Endodermal cell (in vitro differentiated cells): ENCODE results near the gene RAPGEF1. TPM values are rescaled to one million over a fixed set of nuclear protein-coding genes. Genes with fewer than 3 reads are reported as not detected.

Source experiments
- DNase-seq: peaks from one replicate; pipeline ENCODE4 v3.0.0-alpha.2; 2017
- H3K27ac ChIP-seq: 2 replicates; pipeline ENCODE4 v1.5.1; 2013; ENCODE audit warnings: mild to moderate bottlenecking, low read depth, low read length, moderate library complexity
- H3K27me3 ChIP-seq: 2 replicates; pipeline ENCODE4 v1.6.1; 2013; ENCODE audit warnings: mild to moderate bottlenecking, low read length, moderate library complexity; ENCODE audit not compliant: insufficient read depth, control insufficient read depth, poor library complexity, severe bottlenecking
- H3K36me3 ChIP-seq: 2 replicates; pipeline ENCODE4 v1.7.0; 2013; ENCODE audit warnings: mild to moderate bottlenecking, low read length, moderate library complexity; ENCODE audit not compliant: control insufficient read depth, insufficient read depth
- H3K4me1 ChIP-seq: one replicate; pipeline ENCODE4 v1.7.0; 2013; ENCODE audit warnings: low read length; ENCODE audit not compliant: control insufficient read depth, insufficient read depth
- H3K4me3 ChIP-seq: 2 replicates; pipeline ENCODE4 v1.5.1; 2013; ENCODE audit warnings: mild to moderate bottlenecking, low read length, moderate library complexity
- H3K9ac ChIP-seq: 2 replicates; pipeline ENCODE4 v1.6.1; 2013; ENCODE audit warnings: mild to moderate bottlenecking, low read length, moderate library complexity; ENCODE audit not compliant: poor library complexity, severe bottlenecking; ENCODE audit errors: extremely low read depth
- H3K9me3 ChIP-seq: 2 replicates; pipeline ENCODE4 v1.6.1; 2013; ENCODE audit warnings: mild to moderate bottlenecking, low read length, moderate library complexity; ENCODE audit not compliant: control insufficient read depth
- H3K27ac Mint-ChIP-seq: 2 replicates; pipeline ENCODE4 v1.8.0; 2020; ENCODE audit warnings: mixed read lengths
- H3K27me3 Mint-ChIP-seq: 2 replicates; pipeline ENCODE4 v1.8.0; 2021; ENCODE audit warnings: mild to moderate bottlenecking, mixed read lengths; ENCODE audit not compliant: insufficient read depth
- H3K36me3 Mint-ChIP-seq: 2 replicates; pipeline ENCODE4 v1.8.0; 2020; ENCODE audit warnings: low read depth, mixed read lengths
- H3K4me1 Mint-ChIP-seq: 2 replicates; pipeline ENCODE4 v1.8.0; 2020; ENCODE audit warnings: mixed read lengths
- H3K4me3 Mint-ChIP-seq: 2 replicates; pipeline ENCODE4 v1.8.0; 2020; ENCODE audit warnings: mild to moderate bottlenecking, moderate library complexity, mixed read lengths
- H3K9me3 Mint-ChIP-seq: 2 replicates; pipeline ENCODE4 v1.8.0; 2020; ENCODE audit warnings: mild to moderate bottlenecking, mixed read lengths
- WGBS, 2 experiments: methylation state at CpG; one replicate each; pipeline versions ENCODE4 v1.1.5 to v1.1.7; 2013; ENCODE audit warnings: missing lambda C conversion rate in 2 of 2, mixed read lengths in 1 of 2; ENCODE audit not compliant: insufficient coverage in 1 of 2, insufficient read length in 1 of 2; 5-methylcytosine and 5-hydroxymethylcytosine counted together
- total RNA-seq, 2 donors: library from RNA; stranded (reverse); fragmentation: NEBNext Ultra II Directional in 1 of 2; extraction: Animal tissue kit (Norgen Biotek cat#: 25700) in 1 of 2; gene quantifications; 2 replicates in 1 of 2; 3 replicates in 1 of 2; pipeline ENCODE4 v1.2.1, GENCODE V29; 2021
- TF ChIP-seq, protein P1 (sequence below): fragments of 200-600 bp; sonication (generic); conservative IDR thresholded peaks from 2 replicates; pipeline ENCODE4 v1.5.0; 2021; ENCODE audit warnings: antibody characterized with exemption, mild to moderate bottlenecking

Gene RAPGEF1
- total RNA-seq, 2 donors from 2014 or later, result 63.4 to 85.5 TPM

DNA sequence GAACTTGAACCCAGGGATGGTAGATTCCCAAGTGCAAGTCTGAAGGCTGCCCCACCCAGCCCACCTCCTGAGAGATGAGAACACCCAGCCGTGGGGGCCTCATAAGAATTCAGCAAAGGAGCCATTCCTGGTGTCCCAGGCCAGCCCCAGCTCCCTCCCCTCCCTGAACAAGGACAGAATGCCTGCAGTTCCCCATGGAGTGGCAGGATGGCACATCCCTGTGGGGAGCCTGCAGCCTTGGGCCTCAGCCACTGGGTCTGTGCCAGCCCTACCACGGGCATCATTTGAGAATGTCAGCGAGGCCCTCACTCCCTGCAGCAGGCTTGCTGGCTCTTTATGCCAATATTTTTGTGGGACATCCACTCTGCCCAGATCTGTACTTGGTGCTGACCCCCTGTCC is 36.2 kb upstream of the RAPGEF1 start:
- H3K27ac ChIP-seq, result no peak overlapping the region
- H3K27ac Mint-ChIP-seq, result no peak overlapping the region
- 22 to 43% methylated on average over 3 of the region's 3 CpGs for WGBS, 2 experiments

DNA sequence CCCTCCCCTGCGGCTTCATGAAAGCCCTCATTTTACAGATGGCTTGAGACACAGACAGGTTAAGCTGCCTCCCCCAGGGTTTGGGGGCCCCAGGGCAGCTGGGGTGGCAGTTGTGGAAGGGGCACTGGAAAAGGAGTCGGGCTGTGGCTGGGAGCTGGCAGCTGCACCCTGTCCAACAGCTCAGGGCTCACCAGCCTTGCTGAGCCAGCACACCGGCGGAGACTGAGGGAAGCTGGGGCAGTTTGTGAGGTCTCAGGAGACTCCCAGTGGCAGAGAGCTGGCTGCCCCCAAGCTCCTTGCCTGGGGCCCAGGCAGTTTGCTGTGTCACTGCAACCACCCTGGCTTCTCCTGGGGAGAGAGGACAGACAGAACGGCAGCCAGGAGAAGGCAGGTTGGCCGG is 34.8 kb upstream of the RAPGEF1 start:
- H3K4me1 ChIP-seq, result no peaks in the 10 kb centered on the region
- H3K4me3 ChIP-seq, result no peak overlapping the region
- H3K27me3 Mint-ChIP-seq, result peaks cover 7% of the 10 kb centered on the region
- WGBS, 2 experiments, result 87% methylated on average over 6 of the region's 6 CpGs; no CpG with 5 or more reads in 1 of the 2 experiments
- no peak overlapping the region for H3K9ac ChIP-seq
- no peaks in the 10 kb centered on the region for H3K4me1 Mint-ChIP-seq
- no peak for DNase-seq
- H3K4me3 Mint-ChIP-seq, result no peak overlapping the region
- H3K36me3 ChIP-seq, result no peaks in the 10 kb centered on the region
- H3K9me3 ChIP-seq, result no peaks in the 10 kb centered on the region
- TF ChIP-seq, protein P1, sequence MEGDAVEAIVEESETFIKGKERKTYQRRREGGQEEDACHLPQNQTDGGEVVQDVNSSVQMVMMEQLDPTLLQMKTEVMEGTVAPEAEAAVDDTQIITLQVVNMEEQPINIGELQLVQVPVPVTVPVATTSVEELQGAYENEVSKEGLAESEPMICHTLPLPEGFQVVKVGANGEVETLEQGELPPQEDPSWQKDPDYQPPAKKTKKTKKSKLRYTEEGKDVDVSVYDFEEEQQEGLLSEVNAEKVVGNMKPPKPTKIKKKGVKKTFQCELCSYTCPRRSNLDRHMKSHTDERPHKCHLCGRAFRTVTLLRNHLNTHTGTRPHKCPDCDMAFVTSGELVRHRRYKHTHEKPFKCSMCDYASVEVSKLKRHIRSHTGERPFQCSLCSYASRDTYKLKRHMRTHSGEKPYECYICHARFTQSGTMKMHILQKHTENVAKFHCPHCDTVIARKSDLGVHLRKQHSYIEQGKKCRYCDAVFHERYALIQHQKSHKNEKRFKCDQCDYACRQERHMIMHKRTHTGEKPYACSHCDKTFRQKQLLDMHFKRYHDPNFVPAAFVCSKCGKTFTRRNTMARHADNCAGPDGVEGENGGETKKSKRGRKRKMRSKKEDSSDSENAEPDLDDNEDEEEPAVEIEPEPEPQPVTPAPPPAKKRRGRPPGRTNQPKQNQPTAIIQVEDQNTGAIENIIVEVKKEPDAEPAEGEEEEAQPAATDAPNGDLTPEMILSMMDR, result no peak
- no peak overlapping the region for H3K27ac ChIP-seq
- peaks cover 6% of the 10 kb centered on the region for H3K27me3 ChIP-seq
- no peak overlapping the region for H3K27ac Mint-ChIP-seq
- H3K9me3 Mint-ChIP-seq, result peaks cover 8% of the 10 kb centered on the region
- H3K36me3 Mint-ChIP-seq, result no peaks in the 10 kb centered on the region

More for the DNA sequence above, 36.2 kb upstream of the RAPGEF1 start:
- TF ChIP-seq, protein P1, result no peak
- no peaks in the 10 kb centered on the region for H3K36me3 ChIP-seq
- H3K4me1 ChIP-seq, result no peaks in the 10 kb centered on the region
- no peaks in the 10 kb centered on the region for H3K36me3 Mint-ChIP-seq
- no peak for DNase-seq
- peaks cover 8% of the 10 kb centered on the region for H3K9me3 Mint-ChIP-seq
- H3K9ac ChIP-seq, result no peak overlapping the region
- H3K4me3 ChIP-seq, result no peak overlapping the region
- peaks cover 13% of the 10 kb centered on the region for H3K27me3 Mint-ChIP-seq
- H3K27me3 ChIP-seq, result no peaks in the 10 kb centered on the region
- no peak overlapping the region for H3K4me3 Mint-ChIP-seq
- no peaks in the 10 kb centered on the region for H3K9me3 ChIP-seq
- H3K4me1 Mint-ChIP-seq, result no peaks in the 10 kb centered on the region

DNA sequence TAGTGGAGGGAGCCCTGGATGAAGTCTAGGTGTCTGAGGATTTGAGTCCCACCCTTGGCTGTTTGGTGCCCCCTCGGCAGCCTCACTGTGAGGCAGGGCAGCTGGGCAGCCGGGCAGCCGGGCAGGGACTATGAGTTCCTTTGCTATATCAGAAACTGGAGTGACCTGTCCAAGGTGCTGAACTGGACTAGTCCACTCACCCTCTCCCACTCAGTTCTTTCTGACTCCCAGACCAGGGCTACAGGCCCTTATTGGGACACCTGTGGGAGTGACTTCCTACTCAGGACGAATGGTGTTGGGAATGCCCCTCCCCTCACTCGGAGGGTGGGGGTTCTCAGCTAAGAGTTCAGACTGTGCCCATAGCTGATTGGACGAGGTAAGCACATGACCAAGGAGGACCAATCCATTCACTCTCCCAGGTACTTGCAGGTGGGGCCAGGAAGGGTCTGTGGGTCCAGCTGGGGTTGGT is 34.1 kb upstream of the RAPGEF1 start:
- H3K36me3 Mint-ChIP-seq, result no peaks in the 10 kb centered on the region
- no peaks in the 10 kb centered on the region for H3K4me1 Mint-ChIP-seq
- no peak overlapping the region for H3K27ac ChIP-seq
- no peaks in the 10 kb centered on the region for H3K4me1 ChIP-seq
- H3K27me3 ChIP-seq, result peaks cover 6% of the 10 kb centered on the region
- no peaks in the 10 kb centered on the region for H3K36me3 ChIP-seq
- H3K4me3 ChIP-seq, result no peak overlapping the region
- DNase-seq, result peak; percentile 88
- no peak overlapping the region for H3K27ac Mint-ChIP-seq
- H3K9me3 Mint-ChIP-seq, result peaks cover 4% of the 10 kb centered on the region
- TF ChIP-seq, protein P1, result no peak
- no peak overlapping the region for H3K4me3 Mint-ChIP-seq
- peaks cover 4% of the 10 kb centered on the region for H3K27me3 Mint-ChIP-seq
- WGBS, 2 experiments, result 49 to 53% methylated on average over 2 to 6 of the region's 6 CpGs
- H3K9ac ChIP-seq, result no peak overlapping the region
- no peaks in the 10 kb centered on the region for H3K9me3 ChIP-seq
